Karpas-422 (cell line): ENCODE data around the gene M6PR. TPM values are rescaled to one million over a fixed set of nuclear protein-coding genes. Genes with fewer than 3 reads are reported as not detected.
"Not testable (repeated sequence)": the region's sequence is repeated elsewhere in the genome, so short reads cannot be mapped to it uniquely, and the experiment has no call there.

ENCODE experiments used
- DNase-seq: peaks from one replicate; pipeline ENCODE4 v3.0.0-alpha.2; 2015
- H2AFZ ChIP-seq: fragments of 200-600 bp; sonication (generic); 2 replicates; pipeline ENCODE4 v1.6.1; 2014; ENCODE audit warnings: antibody characterized with exemption, low read length, mixed read lengths
- H3K27ac ChIP-seq: fragments of 200-600 bp; sonication (generic); 2 replicates; pipeline ENCODE4 v1.5.1; 2014; ENCODE audit warnings: mild to moderate bottlenecking, low read length, moderate library complexity
- H3K27me3 ChIP-seq: fragments of 200-600 bp; sonication (generic); 2 replicates; pipeline ENCODE4 v1.6.1; 2014; ENCODE audit warnings: low read length, mixed read lengths
- H3K36me3 ChIP-seq: fragments of 200-600 bp; sonication (generic); 2 replicates; pipeline ENCODE4 v1.6.1; 2014; ENCODE audit warnings: low read length, mixed read lengths; ENCODE audit not compliant: insufficient read depth
- H3K4me1 ChIP-seq: fragments of 200-600 bp; sonication (generic); 2 replicates; pipeline ENCODE4 v1.6.1; 2014; ENCODE audit warnings: mild to moderate bottlenecking, low read length, mixed read lengths
- H3K4me2 ChIP-seq: fragments of 200-600 bp; sonication (generic); 2 replicates; pipeline ENCODE4 v1.6.1; 2014; ENCODE audit warnings: low read length, low read depth, mild to moderate bottlenecking; ENCODE audit not compliant: poor library complexity, severe bottlenecking
- H3K4me3 ChIP-seq: fragments of 200-600 bp; sonication (generic); 2 replicates; pipeline ENCODE4 v1.5.1; 2014; ENCODE audit warnings: mild to moderate bottlenecking, antibody characterized with exemption, low read length, mixed read lengths
- H3K79me2 ChIP-seq: fragments of 200-600 bp; sonication (generic); 2 replicates; pipeline ENCODE4 v1.6.1; 2014; ENCODE audit warnings: mild to moderate bottlenecking, low read length, mixed read lengths
- H3K9ac ChIP-seq: fragments of 200-600 bp; sonication (generic); 2 replicates; pipeline ENCODE4 v1.6.0; 2014; ENCODE audit warnings: low read length
- H3K9me2 ChIP-seq: fragments of 200-600 bp; sonication (generic), shearing (Covaris generic); replicated peaks from 2 replicates; pipeline ENCODE4 v1.6.0; 2014; ENCODE audit warnings: mild to moderate bottlenecking, low read length, moderate library complexity; ENCODE audit not compliant: insufficient read depth
- H3K9me3 ChIP-seq: fragments of 300-700, 200-600 bp; sonication (generic); 2 replicates; pipeline ENCODE4 v1.6.1; 2014; ENCODE audit warnings: low read length, mixed read lengths
- H4K20me1 ChIP-seq: fragments of 200-600 bp; sonication (generic); 2 replicates; pipeline ENCODE4 v1.6.1; 2014; ENCODE audit warnings: mild to moderate bottlenecking, antibody characterized with exemption, low read length, low read depth; ENCODE audit not compliant: insufficient read depth
- total RNA-seq: library from RNA; depleted of rRNA; stranded (reverse); fragments of >200 nt; shearing (Covaris generic); gene quantifications from 2 replicates; pipeline ENCODE4 v1.2.3, GENCODE V29; 2014; ENCODE audit warnings: low replicate concordance

M6PR gene
- total RNA-seq, 1 experiment from 2014 or later, result 271 TPM

DNA sequence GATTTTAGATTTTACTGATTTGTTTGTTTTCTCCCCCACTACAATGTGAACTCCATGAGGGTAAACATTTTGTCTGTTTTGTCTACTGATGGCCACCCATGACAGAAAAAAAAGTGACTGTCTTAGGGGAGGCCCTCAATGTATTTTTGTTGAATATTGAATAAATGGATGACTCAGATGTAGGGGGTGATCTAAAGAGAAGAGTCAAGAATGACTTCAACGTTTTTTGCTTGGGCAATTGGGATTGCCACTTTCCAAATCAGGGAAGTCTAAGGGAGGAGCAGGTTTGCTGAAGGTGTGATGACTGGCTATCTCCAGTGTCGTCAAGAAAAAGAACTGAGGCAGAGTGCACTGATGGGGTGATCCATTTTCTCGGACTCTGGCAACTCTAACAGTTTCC is 45.8 kb downstream of the M6PR start:
- H3K27ac ChIP-seq, result no peak overlapping the region
- no peaks in the 10 kb centered on the region for H3K9me2 ChIP-seq
- no peaks in the 10 kb centered on the region for H3K9me3 ChIP-seq
- DNase-seq, result no peak
- no peaks in the 10 kb centered on the region for H3K36me3 ChIP-seq
- no peaks in the 10 kb centered on the region for H3K27me3 ChIP-seq
- H2AFZ ChIP-seq, result no peak overlapping the region
- H3K4me1 ChIP-seq, result peaks cover 30% of the 10 kb centered on the region
- no peak overlapping the region for H3K9ac ChIP-seq
- no peak overlapping the region for H3K4me3 ChIP-seq
- no peak overlapping the region for H3K4me2 ChIP-seq
- H3K79me2 ChIP-seq, result no peaks in the 10 kb centered on the region
- H4K20me1 ChIP-seq, result no peaks in the 10 kb centered on the region

DNA sequence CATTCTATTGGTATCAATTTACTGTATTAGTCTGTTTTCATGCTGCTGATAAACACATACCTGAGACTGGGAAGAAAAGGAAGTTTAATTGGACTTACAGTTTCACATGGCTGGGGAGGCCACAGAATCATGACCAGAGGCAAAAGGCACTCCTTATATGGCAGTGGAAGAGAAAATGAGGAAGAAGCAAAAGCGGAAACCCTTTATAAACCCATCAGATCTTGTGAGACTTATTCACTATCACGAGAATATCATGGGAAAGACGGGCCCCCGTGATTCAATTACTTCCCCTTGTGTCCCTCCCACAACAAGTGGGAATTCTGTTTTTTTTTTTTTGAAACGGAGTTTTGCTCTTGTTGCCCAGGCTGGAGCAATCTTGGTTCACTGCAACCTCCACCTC is 46.7 kb downstream of the M6PR start:
- not testable (repeated sequence) for H3K27ac ChIP-seq, H4K20me1 ChIP-seq, H3K9me2 ChIP-seq, H3K9me3 ChIP-seq, H3K9ac ChIP-seq, H3K79me2 ChIP-seq, H3K27me3 ChIP-seq, H3K4me3 ChIP-seq, H3K36me3 ChIP-seq, H3K4me2 ChIP-seq
- Histone ChIP-seq H3K4me1 (peaks cover 30% of the 10 kb centered on the region), H2AFZ (peak overlapping the region; percentile 67; the same call in 1 of the 2 replicates)
- DNase-seq, result peak; percentile 69

DNA sequence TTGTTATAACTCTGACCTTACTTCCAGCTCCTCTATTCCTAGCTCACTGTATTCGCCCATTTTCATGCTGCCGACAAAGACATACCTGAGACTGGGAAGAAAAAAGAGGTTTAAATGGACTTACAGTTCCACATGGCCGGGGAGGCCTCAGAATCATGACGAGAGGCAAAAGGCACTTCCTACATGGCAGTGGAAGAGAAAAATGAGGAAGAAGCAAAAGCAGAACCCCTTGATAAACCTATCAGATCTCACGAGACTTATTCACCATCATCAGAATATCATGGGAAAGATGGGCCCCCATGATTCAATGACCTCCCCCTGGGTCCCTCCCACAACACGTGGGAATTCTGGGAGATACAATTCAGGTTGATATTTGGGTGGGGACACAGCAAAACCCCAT is 49.6 kb downstream of the M6PR start:
- Histone ChIP-seq H4K20me1 (no peaks in the 10 kb centered on the region), H3K27me3 (no peaks in the 10 kb centered on the region), H3K9me3 (no peaks in the 10 kb centered on the region), H3K27ac (no peak overlapping the region), H3K36me3 (no peaks in the 10 kb centered on the region), H3K9ac (no peak overlapping the region), H3K4me1 (peaks cover 16% of the 10 kb centered on the region), H2AFZ (no peak overlapping the region), H3K4me3 (no peak overlapping the region), H3K4me2 (no peak overlapping the region), H3K79me2 (no peaks in the 10 kb centered on the region), H3K9me2 (no peaks in the 10 kb centered on the region)
- peak; percentile 43 for DNase-seq

DNA sequence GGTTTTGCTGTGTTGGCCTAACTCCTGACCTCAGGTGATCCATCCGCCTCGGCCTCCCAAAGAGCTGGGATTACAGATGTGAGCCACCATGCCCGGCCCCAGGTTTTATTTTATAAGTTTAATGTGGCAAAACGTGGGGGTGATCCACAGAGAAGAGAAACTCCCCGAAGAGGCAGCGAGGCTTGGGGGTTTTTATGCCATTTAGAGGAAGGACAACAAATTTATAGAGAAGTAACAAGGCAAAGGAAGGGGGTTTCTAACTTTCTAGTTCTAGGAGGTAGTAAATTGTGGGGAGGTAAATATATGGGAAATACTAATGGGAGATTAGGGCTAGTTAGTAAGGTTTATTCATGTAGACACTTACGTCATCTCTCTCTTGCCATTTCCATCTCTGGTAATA is 52.4 kb downstream of the M6PR start:
- no peaks in the 10 kb centered on the region for H3K9me3 ChIP-seq
- H3K9me2 ChIP-seq, result no peaks in the 10 kb centered on the region
- no peaks in the 10 kb centered on the region for H4K20me1 ChIP-seq
- H3K36me3 ChIP-seq, result no peaks in the 10 kb centered on the region
- H2AFZ ChIP-seq, result no peak overlapping the region
- no peak overlapping the region for H3K4me3 ChIP-seq
- no peak overlapping the region for H3K9ac ChIP-seq
- H3K79me2 ChIP-seq, result no peaks in the 10 kb centered on the region
- no peak overlapping the region for H3K4me2 ChIP-seq
- H3K27me3 ChIP-seq, result no peaks in the 10 kb centered on the region
- no peaks in the 10 kb centered on the region for H3K4me1 ChIP-seq
- DNase-seq, result no peak
- no peak overlapping the region for H3K27ac ChIP-seq

DNA sequence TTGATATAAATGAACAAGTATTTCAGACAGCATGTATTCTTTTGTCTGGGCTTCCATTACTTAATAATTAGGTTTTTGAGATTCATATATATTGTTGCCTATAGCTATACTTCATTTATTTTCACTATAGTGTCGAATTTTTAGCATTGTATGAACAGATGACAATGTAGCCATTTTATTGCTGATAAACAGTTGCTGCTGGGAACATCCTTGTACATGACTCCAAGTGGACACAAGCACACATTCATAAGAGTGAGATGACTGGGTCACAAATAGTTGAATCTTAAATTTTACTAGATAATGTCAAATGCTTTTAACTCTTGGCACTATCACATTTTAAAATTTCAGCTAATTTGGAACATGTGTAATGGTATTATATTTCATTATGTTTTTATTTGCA is 54.5 kb downstream of the M6PR start:
- Histone ChIP-seq H3K9ac (no peak overlapping the region), H4K20me1 (no peaks in the 10 kb centered on the region), H2AFZ (no peak overlapping the region), H3K79me2 (no peaks in the 10 kb centered on the region), H3K36me3 (no peaks in the 10 kb centered on the region), H3K4me1 (peaks cover 4% of the 10 kb centered on the region; the same call in 1 of the 2 replicates), H3K4me2 (no peak overlapping the region), H3K9me2 (no peaks in the 10 kb centered on the region), H3K9me3 (no peaks in the 10 kb centered on the region), H3K4me3 (no peak overlapping the region), H3K27ac (no peak overlapping the region), H3K27me3 (no peaks in the 10 kb centered on the region)
- no peak for DNase-seq

DNA sequence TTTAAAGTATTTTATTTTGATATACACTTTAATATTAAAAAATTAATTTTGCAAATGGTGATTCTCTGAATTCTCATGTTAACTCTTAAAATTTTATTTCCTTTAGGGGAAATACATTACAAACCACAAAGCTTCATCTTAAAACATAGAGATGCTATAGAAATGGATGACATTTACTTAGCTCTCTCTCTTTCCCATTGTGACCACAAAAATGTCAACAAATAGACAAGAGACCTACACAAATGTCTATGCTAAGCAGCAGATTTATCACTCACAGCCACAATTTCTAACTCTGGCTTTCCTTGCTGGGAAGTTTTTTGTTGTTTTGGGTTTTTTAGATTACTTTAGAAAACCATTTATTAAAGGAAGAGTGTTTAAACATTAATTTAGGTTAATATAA is 55.1 kb downstream of the M6PR start:
- no peak overlapping the region for H3K4me2 ChIP-seq

DNA sequence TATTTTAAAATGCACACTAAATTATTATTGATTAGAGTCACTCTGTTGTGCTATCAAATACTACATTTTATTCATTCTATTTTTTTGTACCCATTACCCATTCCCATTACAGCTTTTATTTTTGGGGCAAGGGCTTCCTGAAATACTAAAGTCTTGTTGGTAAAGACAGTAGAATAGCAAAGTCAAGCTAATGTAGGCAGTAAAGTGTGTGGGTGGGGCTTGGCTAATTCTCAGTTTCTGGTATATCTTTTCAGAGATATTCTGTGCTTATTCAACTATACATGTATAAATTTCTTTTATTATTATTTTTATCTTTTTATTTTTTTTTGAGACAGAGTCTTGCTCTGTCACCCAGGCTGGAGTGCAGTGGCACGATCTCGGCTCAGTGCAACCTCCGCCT is 57.5 kb downstream of the M6PR start:
- H3K4me3 ChIP-seq, result no peak overlapping the region
- no peaks in the 10 kb centered on the region for H3K9me3 ChIP-seq
- no peak overlapping the region for H3K27ac ChIP-seq
- no peak overlapping the region for H3K9ac ChIP-seq
- no peaks in the 10 kb centered on the region for H3K36me3 ChIP-seq
- no peaks in the 10 kb centered on the region for H3K27me3 ChIP-seq
- no peak for DNase-seq
- no peak overlapping the region for H3K4me2 ChIP-seq
- peaks cover 4% of the 10 kb centered on the region; the same call in 1 of the 2 replicates for H3K4me1 ChIP-seq
- no peaks in the 10 kb centered on the region for H4K20me1 ChIP-seq
- no peaks in the 10 kb centered on the region for H3K79me2 ChIP-seq
- H2AFZ ChIP-seq, result no peak overlapping the region
- H3K9me2 ChIP-seq, result no peaks in the 10 kb centered on the region

More for the DNA sequence above, 55.1 kb downstream of the M6PR start:
- H3K4me1 ChIP-seq, result peaks cover 4% of the 10 kb centered on the region; the same call in 1 of the 2 replicates
- H3K9me2 ChIP-seq, result no peaks in the 10 kb centered on the region
- no peaks in the 10 kb centered on the region for H3K36me3 ChIP-seq
- H3K79me2 ChIP-seq, result no peaks in the 10 kb centered on the region
- H3K4me3 ChIP-seq, result no peak overlapping the region
- H3K27ac ChIP-seq, result no peak overlapping the region
- no peaks in the 10 kb centered on the region for H3K9me3 ChIP-seq
- H2AFZ ChIP-seq, result no peak overlapping the region
- H3K27me3 ChIP-seq, result no peaks in the 10 kb centered on the region
- no peak for DNase-seq
- no peak overlapping the region for H3K9ac ChIP-seq
- no peaks in the 10 kb centered on the region for H4K20me1 ChIP-seq
